Spleen (tissue), 7 donors: ENCODE results near the gene SCYGR3.

Source experiments
- CTCF ChIP-seq, 11 experiments: fragments of 200-600 bp in 7 of 11; fragments of 450-650 bp in 4 of 11; sonication (generic) in 4 of 11; IDR thresholded peaks in 8 of 11; conservative IDR thresholded peaks in 3 of 11; 1 replicate in 7 of 11; 2 replicates in 4 of 11; pipeline versions ENCODE4 v1.4.0 to v1.8.0; 2016 to 2021; ENCODE audit warnings: antibody characterized with exemption in 11 of 11, inconsistent platforms in 4 of 11, mild to moderate bottlenecking in 1 of 11
- POLR2AphosphoS5 ChIP-seq, 3 donors: sonication (generic); formaldehyde crosslinking; IDR thresholded peaks; one replicate each; pipeline ENCODE4 v1.5.1; 2017; ENCODE audit warnings: antibody characterized with exemption in 3 of 3
- donor health status: DM: no; HTN: no; CAD: no; lungs with moderate emphysema.
- donor health status: DM: no; HTN: no; CAD: no.
- donor health status: DM: no; HTN: no; CAD: no.

GRCh38 chr2:227625420-227625819 is 10.8 kb upstream of the SCYGR3 start:
- TF ChIP-seq CTCF (IDR thresholded peaks at IDR 0.05 in 8 of 11, conservative IDR thresholded peaks at IDR 0.05 in 3 of 11) (no peak), POLR2AphosphoS5 (IDR thresholded peaks at IDR 0.05) (no peak)
